Psoas muscle (tissue), 8 donors: Measurements from ENCODE around the gene CCNY. TPM values are rescaled to one million over a fixed set of nuclear protein-coding genes. Genes with fewer than 3 reads are reported as not detected.
A peak's percentile ranks its signal among the peaks of the same experiment; 100 is the strongest.
"Not testable (repeated sequence)": the region's sequence is repeated elsewhere in the genome, so short reads cannot be mapped to it uniquely, and the experiment has no call there.

ENCODE experiments used
- ATAC-seq, 4 donors: fragments of 200-7000 bp; cut with Tn5 transposase; one replicate each; pipeline ENCODE4 v1.9.1; 2020; ENCODE audit warnings: moderate library complexity in 3 of 4, mild to moderate bottlenecking in 2 of 4
- DNase-seq, 2 donors: peaks; one replicate each; pipeline ENCODE4 v3.0.0-alpha.2; 2020
- H3K27ac ChIP-seq: fragments of 200-600 bp; one replicate; pipeline ENCODE4 v1.8.0; 2022
- H3K27me3 ChIP-seq, 3 donors: fragments of 200-600 bp in 1 of 3; one replicate each; pipeline versions ENCODE4 v1.6.1 to v1.8.0; 2013 to 2022; ENCODE audit warnings: low read length in 2 of 3, mild to moderate bottlenecking in 2 of 3, moderate library complexity in 1 of 3; ENCODE audit not compliant: insufficient read depth in 3 of 3
- H3K36me3 ChIP-seq, 2 donors: fragments of 200-600 bp in 1 of 2; one replicate each; pipeline versions ENCODE4 v1.6.1 to v1.8.0; 2013 to 2022; ENCODE audit warnings: low read depth in 1 of 2, mild to moderate bottlenecking in 1 of 2, moderate library complexity in 1 of 2; ENCODE audit not compliant: insufficient read depth in 1 of 2
- H3K4me1 ChIP-seq: fragments of 200-600 bp; one replicate; pipeline ENCODE4 v1.8.0; 2022
- H3K4me3 ChIP-seq: fragments of 200-600 bp; one replicate; pipeline ENCODE4 v1.8.0; 2022; ENCODE audit warnings: mild to moderate bottlenecking
- H3K9me3 ChIP-seq: fragments of 200-600 bp; one replicate; pipeline ENCODE4 v1.8.0; 2022
- whole genome bisulfite sequencing, 3 donors: extraction: QIAGEN DNeasy Blood & Tissue Kit; methylation state at CpG; one replicate each; pipeline versions ENCODE4 v1.1.6 to v1.1.7; 2013; 5-methylcytosine and 5-hydroxymethylcytosine counted together
- intact Hi-C, 2 donors: fragments of 100-400 bp; cut with DNase I; formaldehyde crosslinking; loops; one replicate each; pipeline versions ENCODE4 v1.11.0 to v1.14.2; 2022
- polyA plus RNA-seq, 3 donors: library from polyadenylated mRNA; stranded (reverse); fragments of 200-250 nt; gene quantifications; one replicate each; pipeline ENCODE4 v1.2.3, GENCODE V29; 2013
- total RNA-seq, 4 donors: library from RNA; stranded (reverse); fragmentation: NEBNext Ultra II Directional in 2 of 4; extraction: Animal tissue kit (Norgen Biotek cat#: 25700) in 2 of 4; gene quantifications; one replicate each; pipeline versions ENCODE4 v1.2.1 to v1.2.4, GENCODE V29; 2021 to 2023
- TF ChIP-seq, protein P1 (sequence below): fragments of 200-600 bp; IDR thresholded peaks from one replicate; pipeline ENCODE4 v1.8.0; 2022; ENCODE audit warnings: antibody characterized with exemption
- donor health status: healthy with polysubstance abuse.
- donor health status: DM: no; HTN: no; CAD: no; lungs with moderate emphysema.
- donor health status: Bipolar disorder and iron deficiency.
- donor health status: healthy.
- donor health status: DM: yes; HTN: yes; CAD: no.
- donor health status: DM: no; HTN: no; CAD: no.
- donor health status: DM: no; HTN: no; CAD: no.
- donor health status: DM: yes; HTN: yes; CAD: no.

CCNY gene
- total and polyA plus RNA-seq, 7 donors: 21.2 to 55.8 (median 47.0) TPM

DNA sequence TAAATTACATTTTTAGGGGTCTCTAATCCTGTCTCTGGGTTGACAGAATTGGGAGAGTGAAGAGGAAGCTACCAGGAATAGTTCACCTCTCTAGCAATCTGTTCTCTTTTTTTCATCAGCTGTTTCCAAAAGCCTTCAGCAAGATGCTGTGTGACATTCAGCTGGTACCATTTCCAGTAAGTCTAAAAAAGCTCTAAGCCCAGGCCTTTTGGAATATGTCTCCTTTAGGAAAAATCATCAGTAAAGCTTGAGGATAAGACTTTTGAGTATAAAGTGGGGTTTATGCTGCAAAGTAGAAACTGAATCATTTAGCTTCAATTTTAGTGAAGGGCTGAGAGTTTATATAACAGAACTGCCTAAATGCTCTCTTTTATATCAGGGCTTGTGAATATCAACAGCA, 81.5 kb downstream of the CCNY start:
- Histone ChIP-seq H3K4me3 (no peak overlapping the region), H3K27me3 (no peaks in the 10 kb centered on the region), H3K27ac (no peak overlapping the region), H3K4me1 (peaks cover 76% of the 10 kb centered on the region), H3K36me3 (no peaks in the 10 kb centered on the region), H3K9me3 (no peaks in the 10 kb centered on the region)
- intact Hi-C loops: loop anchor here in 1 of 2 donors (5.0 kb wide), 1 partner anchor 35 kb away; no protein-coding TSS in a partner anchor
- no peak for DNase-seq
- ATAC-seq: no peak
- TF ChIP-seq, protein P1, sequence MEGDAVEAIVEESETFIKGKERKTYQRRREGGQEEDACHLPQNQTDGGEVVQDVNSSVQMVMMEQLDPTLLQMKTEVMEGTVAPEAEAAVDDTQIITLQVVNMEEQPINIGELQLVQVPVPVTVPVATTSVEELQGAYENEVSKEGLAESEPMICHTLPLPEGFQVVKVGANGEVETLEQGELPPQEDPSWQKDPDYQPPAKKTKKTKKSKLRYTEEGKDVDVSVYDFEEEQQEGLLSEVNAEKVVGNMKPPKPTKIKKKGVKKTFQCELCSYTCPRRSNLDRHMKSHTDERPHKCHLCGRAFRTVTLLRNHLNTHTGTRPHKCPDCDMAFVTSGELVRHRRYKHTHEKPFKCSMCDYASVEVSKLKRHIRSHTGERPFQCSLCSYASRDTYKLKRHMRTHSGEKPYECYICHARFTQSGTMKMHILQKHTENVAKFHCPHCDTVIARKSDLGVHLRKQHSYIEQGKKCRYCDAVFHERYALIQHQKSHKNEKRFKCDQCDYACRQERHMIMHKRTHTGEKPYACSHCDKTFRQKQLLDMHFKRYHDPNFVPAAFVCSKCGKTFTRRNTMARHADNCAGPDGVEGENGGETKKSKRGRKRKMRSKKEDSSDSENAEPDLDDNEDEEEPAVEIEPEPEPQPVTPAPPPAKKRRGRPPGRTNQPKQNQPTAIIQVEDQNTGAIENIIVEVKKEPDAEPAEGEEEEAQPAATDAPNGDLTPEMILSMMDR: no peak

DNA sequence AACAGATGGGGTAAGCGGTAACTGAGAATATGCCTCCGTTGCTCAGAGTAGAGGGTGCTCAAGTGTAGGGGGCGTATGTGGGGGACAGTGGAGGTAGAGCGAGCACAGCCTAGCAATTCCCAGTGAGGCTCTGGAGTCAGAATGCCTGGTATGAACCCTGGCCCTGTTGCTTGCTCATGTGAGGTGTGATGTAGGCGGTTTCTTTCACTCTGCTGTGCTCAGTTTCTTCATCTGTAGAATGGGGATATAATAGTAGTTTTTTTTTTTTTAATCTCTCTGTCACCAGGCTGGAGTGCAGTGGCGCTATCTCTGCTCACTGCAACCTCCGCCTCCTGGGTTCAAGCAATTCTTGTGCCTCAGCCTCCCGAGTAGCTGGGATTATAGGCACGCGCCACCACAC, 82.3 kb downstream of the CCNY start:
- not testable (repeated sequence) for H3K36me3 ChIP-seq, DNase-seq, H3K9me3 ChIP-seq, H3K4me3 ChIP-seq, ATAC-seq, H3K27ac ChIP-seq, H3K27me3 ChIP-seq
- peaks cover 77% of the 10 kb centered on the region for H3K4me1 ChIP-seq
- WGBS, 3 donors: 96 to 98% (median 97%) methylated on average over 8 to 10 of the region's 10 CpGs
- intact Hi-C loops: loop anchor here in 1 of 2 donors (5.0 kb wide), 1 partner anchor 34 kb away; no protein-coding TSS in a partner anchor

DNA sequence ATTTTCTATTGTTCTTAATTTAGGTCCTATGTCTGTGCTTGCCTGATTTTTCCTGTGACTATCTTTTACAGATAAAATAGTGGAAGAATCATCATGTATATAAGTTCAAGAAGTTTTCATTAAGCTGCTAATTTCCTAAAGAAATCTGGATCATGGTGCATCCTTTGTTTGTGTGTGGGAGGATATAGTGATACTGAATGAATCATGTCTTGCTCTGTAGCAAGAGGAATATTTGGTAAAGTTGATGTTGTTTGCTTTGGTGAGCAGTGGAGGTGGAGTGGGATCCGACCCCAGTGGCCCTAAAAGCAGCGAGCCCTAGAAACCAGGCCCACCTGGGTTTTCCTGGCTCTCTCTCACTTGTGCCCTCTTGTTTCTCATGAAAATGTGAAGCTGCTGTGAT, 83.7 kb downstream of the CCNY start:
- TF ChIP-seq, protein P1: no peak
- no peaks in the 10 kb centered on the region for H3K36me3 ChIP-seq
- peaks cover 77% of the 10 kb centered on the region for H3K4me1 ChIP-seq
- intact Hi-C loops: no loop called here
- DNase-seq (no peak), ATAC-seq (no peak)
- H3K27me3 ChIP-seq: no peaks in the 10 kb centered on the region
- H3K27ac ChIP-seq: peak overlapping the region; percentile 81
- 80 to 89% (median 82%) methylated on average over 2 of the region's 2 CpGs for WGBS, 3 donors
- H3K9me3 ChIP-seq: no peaks in the 10 kb centered on the region
- H3K4me3 ChIP-seq: no peak overlapping the region

DNA sequence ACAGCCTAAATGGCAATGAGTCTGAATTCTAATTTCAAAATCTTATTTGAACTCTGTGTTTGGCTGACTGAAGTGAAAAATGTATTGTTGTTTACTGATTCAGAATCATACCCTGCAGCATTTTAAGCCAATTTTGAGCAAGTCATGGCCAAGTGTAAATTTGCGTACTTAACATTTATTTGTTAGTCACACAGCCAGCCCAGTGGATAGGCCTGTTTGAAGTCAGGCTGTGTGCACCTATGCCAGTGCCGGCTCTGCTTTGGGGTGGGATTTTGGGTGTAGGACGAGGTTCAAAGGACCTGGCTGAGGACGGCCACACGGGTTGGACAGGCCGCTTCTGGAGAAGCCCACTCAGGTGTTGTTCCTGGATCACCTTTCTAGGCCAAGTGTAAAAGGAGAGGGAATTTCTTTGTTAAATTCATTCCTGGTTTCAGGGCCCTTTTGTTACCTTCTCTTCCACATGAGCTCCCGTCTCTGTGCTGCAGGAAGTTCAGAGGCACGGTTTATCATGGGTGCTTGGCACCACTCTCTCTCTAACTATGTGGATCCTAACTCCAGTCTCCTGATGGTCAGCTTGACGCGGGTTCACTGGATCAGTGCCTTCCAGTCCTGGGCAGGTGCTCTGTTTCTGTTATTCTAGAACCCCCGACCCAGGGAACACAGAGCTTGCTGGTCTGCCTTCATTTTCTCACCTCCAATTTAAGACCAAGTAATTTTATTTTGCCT, 84.7 kb downstream of the CCNY start:
- Histone ChIP-seq H3K27ac (peak overlapping the region; percentile 81), H3K36me3 (no peaks in the 10 kb centered on the region), H3K4me3 (peak overlapping the region; percentile 13), H3K4me1 (peaks cover 76% of the 10 kb centered on the region), H3K9me3 (no peaks in the 10 kb centered on the region), H3K27me3 (no peaks in the 10 kb centered on the region)
- WGBS, 3 donors: 58 to 78% (median 63%) methylated on average over 11 of the region's 11 CpGs
- TF ChIP-seq, protein P1: no peak
- ATAC-seq: peak; percentile 34 to 56 (median 36)
- DNase-seq: no peak
- intact Hi-C loops: no loop called here

DNA sequence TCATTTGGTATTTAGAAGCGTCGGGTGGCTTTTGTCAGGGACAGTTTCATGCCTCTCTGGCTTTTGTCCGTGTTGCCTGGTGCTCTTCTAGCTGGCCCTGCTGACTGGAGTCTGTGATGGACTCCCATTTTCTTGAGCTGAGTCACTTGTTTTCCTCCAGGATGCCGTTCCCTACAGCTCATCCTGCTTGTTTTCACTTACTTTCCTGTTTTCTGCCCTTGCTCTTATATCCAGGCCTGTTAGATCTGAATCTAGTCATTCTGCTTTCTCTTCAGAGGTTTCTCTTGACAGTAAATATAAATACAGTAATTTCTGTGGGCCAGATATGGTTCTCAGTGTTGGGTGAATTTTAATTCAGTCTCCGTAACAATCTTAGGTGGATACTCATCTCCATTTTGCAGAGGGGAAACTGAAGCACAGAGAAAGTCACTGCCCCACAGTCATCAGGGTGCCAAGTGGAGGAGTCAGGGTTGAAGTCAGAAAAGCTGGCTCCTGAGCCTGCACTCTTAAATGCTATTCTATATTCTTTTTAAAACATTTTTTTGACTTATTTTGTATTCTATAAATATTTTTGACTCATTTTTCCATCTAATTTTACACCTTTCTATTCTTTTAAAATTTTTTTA, 85.4 kb downstream of the CCNY start:
- Histone ChIP-seq H3K4me3 (peak overlapping the region; percentile 13), H3K9me3 (no peaks in the 10 kb centered on the region), H3K36me3 (no peaks in the 10 kb centered on the region), H3K27ac (peak overlapping the region; percentile 81), H3K27me3 (no peaks in the 10 kb centered on the region), H3K4me1 (peaks cover 72% of the 10 kb centered on the region)
- DNase-seq (no peak), ATAC-seq (peak; percentile 75 to 87 (median 84))
- 37 to 56% (median 39%) methylated on average over 5 of the region's 5 CpGs for WGBS, 3 donors
- intact Hi-C loops: no loop called here
- TF ChIP-seq, protein P1: no peak
